ENCODE measurements around the gene IRAK1.
A peak's percentile ranks its signal among the peaks of the same experiment; 100 is the strongest.
"Not testable (repeated sequence)": the region's sequence is repeated elsewhere in the genome, so short reads cannot be mapped to it uniquely, and the experiment has no call there.

The IRAK1 gene

GRCh38 chrX:154002215-154002719 lies 17.4 kb downstream of the IRAK1 start:
- TF ChIP-seq CTCF (conservative IDR thresholded peaks at IDR 0.05; ENCODE audit: control insufficient read depth, insufficient read depth, low read depth, low read length): no peak
- H3K4me3 ChIP-seq (ENCODE audit: control insufficient read depth, low read depth, low read length): no peak overlapping the region
- DNase-seq (ENCODE audit: low read depth): peak; percentile 80

GRCh38 chrX:154000051-154000450 lies 19.7 kb downstream of the IRAK1 start:
- no peak for DNase-seq (ENCODE audit: low read depth)
- no peak overlapping the region for H3K4me3 ChIP-seq (ENCODE audit: control insufficient read depth, low read depth, low read length)
- TF ChIP-seq CTCF (conservative IDR thresholded peaks at IDR 0.05; ENCODE audit: control insufficient read depth, insufficient read depth, low read depth, low read length): no peak

- no peak for DNase-seq (ENCODE audit: low read depth)
- no peak for TF ChIP-seq CTCF (conservative IDR thresholded peaks at IDR 0.05; ENCODE audit: control insufficient read depth, insufficient read depth, low read depth, low read length)
- H3K4me3 ChIP-seq (ENCODE audit: control insufficient read depth, low read depth, low read length): no peak overlapping the region
These were observed 20.2 kb downstream of the IRAK1 start for GRCh38 chrX:153999359-154000037.

GRCh38 chrX:153995504-153995903 lies 24.2 kb downstream of the IRAK1 start:
- no peak for DNase-seq (ENCODE audit: low read depth)
- H3K4me3 ChIP-seq (ENCODE audit: control insufficient read depth, low read depth, low read length): no peak overlapping the region
- TF ChIP-seq CTCF (conservative IDR thresholded peaks at IDR 0.05; ENCODE audit: control insufficient read depth, insufficient read depth, low read depth, low read length): no peak

- H3K4me3 ChIP-seq (ENCODE audit: control insufficient read depth, low read depth, low read length); DNase-seq (ENCODE audit: low read depth): not testable (repeated sequence)
These were observed 25.3 kb downstream of the IRAK1 start for GRCh38 chrX:153994398-153994797.

- DNase-seq (ENCODE audit: low read depth): no peak
- TF ChIP-seq CTCF (conservative IDR thresholded peaks at IDR 0.05; ENCODE audit: control insufficient read depth, insufficient read depth, low read depth, low read length): no peak
- no peak overlapping the region for H3K4me3 ChIP-seq (ENCODE audit: control insufficient read depth, low read depth, low read length)
These were observed 25.7 kb downstream of the IRAK1 start for GRCh38 chrX:153993978-153994377.

- H3K4me3 ChIP-seq (ENCODE audit: control insufficient read depth, low read depth, low read length): no peak overlapping the region
- no peak for TF ChIP-seq CTCF (conservative IDR thresholded peaks at IDR 0.05; ENCODE audit: control insufficient read depth, insufficient read depth, low read depth, low read length)
- DNase-seq (ENCODE audit: low read depth): no peak
These were observed 26.6 kb downstream of the IRAK1 start for GRCh38 chrX:153993079-153993478.
